Measurements from ENCODE around the gene LIN37.

Gene LIN37

GRCh38 chr19:35736913-35737886, 11.2 kb upstream of the LIN37 start:
- no peak for FAIRE-seq

- no peak for FAIRE-seq
Observed at GRCh38 chr19:35738021-35738886, 10.1 kb upstream of the LIN37 start.

GRCh38 chr19:35738887-35739229, 9.5 kb upstream of the LIN37 start:
- FAIRE-seq: no peak

- FAIRE-seq: no peak
Observed at GRCh38 chr19:35739275-35740107, 8.9 kb upstream of the LIN37 start.

- no peak for FAIRE-seq
Observed at GRCh38 chr19:35740108-35740422, 8.3 kb upstream of the LIN37 start.

- FAIRE-seq: no peak
Observed at GRCh38 chr19:35740423-35741202, 7.8 kb upstream of the LIN37 start.

- FAIRE-seq: no peak
Observed at GRCh38 chr19:35741203-35741515, 7.2 kb upstream of the LIN37 start.

- FAIRE-seq: no peak
Observed at GRCh38 chr19:35742121-35742724, 6.2 kb upstream of the LIN37 start, which contains the start of gene IGFLR1. TSS of gene IGFLR1 (minus strand) at chr19:35742452. CDS start at chr19:35741180, 1,272 bp downstream.

- no peak for FAIRE-seq
Observed at GRCh38 chr19:35743640-35744429, 4.5 kb upstream of the LIN37 start.

- FAIRE-seq: no peak
Observed at GRCh38 chr19:35744430-35745327, 3.7 kb upstream of the LIN37 start.

GRCh38 chr19:35745328-35746086, 2.9 kb upstream of the LIN37 start, which contains the start of the genes PSENEN and U2AF1L4:
TSS of gene PSENEN (plus strand) at chr19:35745651. CDS start at chr19:35745931, 280 bp downstream.
TSS of gene U2AF1L4 (minus strand) at chr19:35745418. CDS start at chr19:35745391, 27 bp downstream.
- FAIRE-seq: peak; percentile 90

GRCh38 chr19:35746087-35746462, 2.3 kb upstream of the LIN37 start:
- no peak for FAIRE-seq

GRCh38 chr19:35746531-35746930, 1.8 kb upstream of the LIN37 start:
- no peak for FAIRE-seq

- no peak for FAIRE-seq
Observed at GRCh38 chr19:35750167-35750566, 1.8 kb downstream of the LIN37 start.

GRCh38 chr19:35751839-35752745, 3.7 kb downstream of the LIN37 start:
- FAIRE-seq: no peak

GRCh38 chr19:35752746-35753350, 4.5 kb downstream of the LIN37 start:
- FAIRE-seq: no peak

GRCh38 chr19:35753634-35754369, 5.4 kb downstream of the LIN37 start:
- no peak for FAIRE-seq

Measured in islet of Langerhans (tissue), 1 donor.